Prostate gland (tissue), 2 donors: Measurements from ENCODE around the gene HRH2. TPM values are rescaled to one million over a fixed set of nuclear protein-coding genes. Genes with fewer than 3 reads are reported as not detected.

Experiments
- DNase-seq: peaks from one replicate; pipeline ENCODE4 v3.0.0-alpha.2; 2019; ENCODE audit warnings: low spot score
- H3K27ac ChIP-seq, 2 donors: fragments of 200-600 bp; sonication (generic); 2 replicates each; pipeline ENCODE4 v1.5.1; 2017 to 2019
- H3K27me3 ChIP-seq: fragments of 200-600 bp; sonication (generic); replicated peaks from 2 replicates; pipeline ENCODE4 v1.5.1; 2019; ENCODE audit not compliant: insufficient read depth
- H3K36me3 ChIP-seq, 2 donors: fragments of 200-600 bp; sonication (generic); 1 replicate in 1 of 2; 2 replicates in 1 of 2; pipeline versions ENCODE4 v1.5.1 to v1.8.1; 2017 to 2019
- H3K4me1 ChIP-seq: fragments of 200-600 bp; sonication (generic); replicated peaks from 2 replicates; pipeline ENCODE4 v1.5.1; 2019
- H3K4me3 ChIP-seq, 2 donors: fragments of 200-600 bp; sonication (generic); 2 replicates each; pipeline ENCODE4 v1.5.1; 2017 to 2019
- H3K9me3 ChIP-seq: fragments of 200-600 bp; sonication (generic); 2 replicates; pipeline ENCODE4 v1.5.1; 2017
- POLR2A ChIP-seq: fragments of 450-650 bp; IDR thresholded peaks from one replicate; pipeline ENCODE4 v1.6.1; 2016; ENCODE audit warnings: antibody characterized with exemption, mild to moderate bottlenecking
- POLR2AphosphoS5 ChIP-seq: sonication (generic); formaldehyde crosslinking; IDR thresholded peaks from one replicate; pipeline ENCODE4 v1.6.1; 2017; ENCODE audit warnings: antibody characterized with exemption
- WGBS: methylation state at CpG from one replicate; pipeline ENCODE4 v1.1.5; 2018; 5-methylcytosine and 5-hydroxymethylcytosine counted together
- intact Hi-C: fragments of 100-400 bp; cut with DNase I; formaldehyde crosslinking; loops from one replicate; pipeline ENCODE4 v1.14.2; 2022
- total RNA-seq, 2 donors: library from RNA; depleted of rRNA; stranded (reverse); fragments of >200 nt; gene quantifications; one replicate each; pipeline ENCODE4 v1.1.0, GENCODE V29; 2016
- TF ChIP-seq, protein P1 (sequence below), 4 experiments: fragments of 200-600 bp in 2 of 4; fragments of 450-650 bp in 2 of 4; sonication (generic) in 2 of 4; IDR thresholded peaks; 1 replicate in 3 of 4; 2 replicates in 1 of 4; pipeline ENCODE4 v1.5.1; 2016 to 2019; ENCODE audit warnings: antibody characterized with exemption in 4 of 4, mild to moderate bottlenecking in 2 of 4, moderate library complexity in 2 of 4

The HRH2 gene
- total RNA-seq, 2 donors from 2014 or later = 0.55 to 5.3 TPM

DNA sequence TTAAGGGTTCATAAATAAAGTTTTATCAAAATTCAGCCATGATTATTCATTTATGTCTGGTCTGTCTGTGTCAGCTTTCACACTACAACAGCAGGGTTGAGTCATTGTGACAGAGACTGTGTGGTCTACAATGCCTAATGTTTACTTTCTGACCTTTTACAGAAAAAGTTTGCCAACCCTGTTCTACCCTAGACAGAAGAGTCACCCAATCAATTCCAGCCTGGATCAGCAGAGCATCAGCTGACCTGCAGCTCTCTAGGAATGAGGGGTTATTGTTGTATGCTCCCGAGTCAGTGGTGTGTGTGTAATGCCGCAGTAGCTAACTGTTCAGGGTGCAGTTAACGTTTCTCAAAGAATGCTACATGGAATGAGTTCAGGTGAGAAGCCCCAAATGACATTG is 87.3 kb downstream of the HRH2 start:
- Histone ChIP-seq H3K27ac (no peak overlapping the region), H3K4me1 (no peaks in the 10 kb centered on the region), H3K27me3 (no peaks in the 10 kb centered on the region), H3K9me3 (no peaks in the 10 kb centered on the region), H3K36me3 (no peaks in the 10 kb centered on the region), H3K4me3 (no peak overlapping the region)
- WGBS = 62% methylated on average over 3 of the region's 3 CpGs
- intact Hi-C loops = no loop called here
- TF ChIP-seq POLR2AphosphoS5 = no peak
- no peak for TF ChIP-seq POLR2A
- TF ChIP-seq, protein P1, sequence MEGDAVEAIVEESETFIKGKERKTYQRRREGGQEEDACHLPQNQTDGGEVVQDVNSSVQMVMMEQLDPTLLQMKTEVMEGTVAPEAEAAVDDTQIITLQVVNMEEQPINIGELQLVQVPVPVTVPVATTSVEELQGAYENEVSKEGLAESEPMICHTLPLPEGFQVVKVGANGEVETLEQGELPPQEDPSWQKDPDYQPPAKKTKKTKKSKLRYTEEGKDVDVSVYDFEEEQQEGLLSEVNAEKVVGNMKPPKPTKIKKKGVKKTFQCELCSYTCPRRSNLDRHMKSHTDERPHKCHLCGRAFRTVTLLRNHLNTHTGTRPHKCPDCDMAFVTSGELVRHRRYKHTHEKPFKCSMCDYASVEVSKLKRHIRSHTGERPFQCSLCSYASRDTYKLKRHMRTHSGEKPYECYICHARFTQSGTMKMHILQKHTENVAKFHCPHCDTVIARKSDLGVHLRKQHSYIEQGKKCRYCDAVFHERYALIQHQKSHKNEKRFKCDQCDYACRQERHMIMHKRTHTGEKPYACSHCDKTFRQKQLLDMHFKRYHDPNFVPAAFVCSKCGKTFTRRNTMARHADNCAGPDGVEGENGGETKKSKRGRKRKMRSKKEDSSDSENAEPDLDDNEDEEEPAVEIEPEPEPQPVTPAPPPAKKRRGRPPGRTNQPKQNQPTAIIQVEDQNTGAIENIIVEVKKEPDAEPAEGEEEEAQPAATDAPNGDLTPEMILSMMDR (IDR thresholded peaks at IDR 0.05) = no peak
- no peak for DNase-seq

DNA sequence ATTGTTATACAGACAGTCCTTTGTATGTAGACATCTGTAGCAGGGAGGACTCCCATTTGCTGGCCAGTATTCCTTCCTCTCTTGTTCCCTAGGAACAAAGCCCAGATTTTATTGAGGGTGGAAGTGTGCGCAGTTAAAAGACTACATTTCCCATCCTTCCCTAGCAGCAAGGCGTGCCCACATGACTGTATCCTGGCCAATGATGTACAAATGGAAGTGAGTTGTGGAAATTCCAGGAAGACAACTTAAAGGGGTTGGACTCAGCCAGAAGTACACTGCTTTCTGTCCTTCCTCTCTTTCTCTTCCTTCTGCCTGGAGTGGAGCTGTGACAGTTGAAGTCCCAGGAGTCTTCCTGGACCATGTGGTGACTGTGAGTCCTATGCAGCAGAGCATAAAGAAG is 89.0 kb downstream of the HRH2 start:
- H3K4me1 ChIP-seq = no peaks in the 10 kb centered on the region
- intact Hi-C loops = no loop called here
- no peak overlapping the region for H3K4me3 ChIP-seq
- peak; percentile 10 for TF ChIP-seq POLR2AphosphoS5
- TF ChIP-seq POLR2A = no peak
- TF ChIP-seq, protein P1 (IDR thresholded peaks at IDR 0.05) = no peak
- no peak for DNase-seq
- H3K27ac ChIP-seq = no peak overlapping the region
- no peaks in the 10 kb centered on the region for H3K36me3 ChIP-seq
- no peaks in the 10 kb centered on the region for H3K9me3 ChIP-seq
- 43% methylated on average over 2 of the region's 2 CpGs for WGBS
- H3K27me3 ChIP-seq = no peaks in the 10 kb centered on the region

DNA sequence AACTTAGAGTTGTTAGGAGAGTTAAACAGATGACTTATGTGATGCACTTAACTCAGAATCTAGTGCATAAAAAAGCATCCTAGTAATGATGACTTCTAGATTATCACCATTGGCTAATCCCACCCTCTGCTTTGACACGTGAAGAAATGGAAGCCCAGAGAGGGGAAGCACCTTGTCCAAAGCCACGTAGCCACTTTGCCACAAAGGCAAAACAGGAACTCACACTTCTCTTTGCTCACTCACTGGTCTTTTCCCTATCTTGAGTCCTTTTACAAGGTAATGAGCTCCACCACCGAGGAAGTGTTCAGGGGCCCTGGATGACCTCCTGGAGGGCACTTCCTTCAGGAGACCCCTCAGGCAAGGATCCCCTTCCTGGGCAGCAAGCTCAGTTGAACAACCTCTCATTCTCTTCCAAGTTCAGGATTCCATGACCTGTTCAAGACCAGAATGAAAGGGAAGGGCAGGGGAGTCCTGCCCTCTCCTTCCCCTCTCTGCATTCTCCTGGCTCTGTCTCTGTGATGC is 89.7 kb downstream of the HRH2 start:
- intact Hi-C loops = no loop called here
- TF ChIP-seq, protein P1 (IDR thresholded peaks at IDR 0.05) = no peak
- TF ChIP-seq POLR2A = no peak
- TF ChIP-seq POLR2AphosphoS5 = no peak
- DNase-seq = no peak
- Histone ChIP-seq H3K9me3 (no peaks in the 10 kb centered on the region), H3K27ac (no peak overlapping the region), H3K4me3 (no peak overlapping the region), H3K36me3 (no peaks in the 10 kb centered on the region), H3K4me1 (no peaks in the 10 kb centered on the region), H3K27me3 (no peaks in the 10 kb centered on the region)
- 55% methylated on average over 3 of the region's 3 CpGs for WGBS

DNA sequence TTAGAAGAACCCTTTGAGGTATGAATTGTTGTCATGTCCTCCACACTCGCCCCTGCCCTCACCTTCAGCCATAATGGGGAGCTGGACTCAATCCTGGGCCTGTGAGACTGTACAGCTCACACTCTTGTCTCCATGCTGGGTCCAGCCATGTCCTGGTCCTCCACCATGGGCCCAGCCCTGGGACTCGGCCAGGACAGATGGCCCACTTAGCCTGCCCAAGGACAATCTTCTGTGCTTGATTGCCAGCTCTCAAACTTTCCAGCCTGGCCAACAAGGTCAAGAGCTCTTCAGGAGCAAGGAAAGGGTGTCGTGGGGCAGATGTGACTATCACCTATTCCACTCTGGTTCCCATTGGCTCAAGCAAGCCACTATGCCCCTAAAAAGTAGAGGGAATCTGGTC is 90.8 kb downstream of the HRH2 start:
- WGBS = 68% methylated on average over 3 of the region's 3 CpGs
- intact Hi-C loops = no loop called here
- no peaks in the 10 kb centered on the region for H3K36me3 ChIP-seq
- no peaks in the 10 kb centered on the region for H3K4me1 ChIP-seq
- H3K4me3 ChIP-seq = no peak overlapping the region
- H3K27ac ChIP-seq = no peak overlapping the region
- no peaks in the 10 kb centered on the region for H3K27me3 ChIP-seq
- DNase-seq = no peak
- TF ChIP-seq POLR2AphosphoS5 = no peak
- H3K9me3 ChIP-seq = no peaks in the 10 kb centered on the region

DNA sequence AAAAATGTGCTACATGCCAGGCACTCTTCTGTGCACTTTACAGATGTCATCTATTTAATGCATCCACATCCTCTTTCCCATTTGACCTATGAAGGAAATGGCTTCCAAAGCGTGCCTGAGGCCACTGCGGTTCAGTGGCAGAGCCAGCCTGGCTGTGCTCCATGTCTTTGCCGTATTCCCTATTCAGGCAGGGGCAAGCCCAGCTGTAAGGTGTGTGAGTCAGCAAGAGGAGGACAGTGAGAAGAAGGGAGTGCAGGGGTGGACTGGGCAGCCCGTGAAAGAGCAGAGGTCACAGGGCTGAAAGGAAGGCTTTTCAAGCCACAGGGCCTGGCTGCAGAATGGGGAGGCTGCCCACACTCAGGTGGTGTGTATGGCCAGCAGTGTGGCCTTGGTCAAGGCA is 91.7 kb downstream of the HRH2 start:
- Histone ChIP-seq H3K4me1 (no peaks in the 10 kb centered on the region), H3K36me3 (no peaks in the 10 kb centered on the region), H3K27me3 (no peaks in the 10 kb centered on the region), H3K4me3 (no peak overlapping the region), H3K9me3 (no peaks in the 10 kb centered on the region), H3K27ac (no peak overlapping the region)
- TF ChIP-seq POLR2AphosphoS5 = no peak
- TF ChIP-seq POLR2A = no peak
- TF ChIP-seq, protein P1 (IDR thresholded peaks at IDR 0.05) = no peak
- no peak for DNase-seq
- intact Hi-C loops = no loop called here
- WGBS = 52% methylated on average over 4 of the region's 4 CpGs
